ENCODE data around the gene YY1AP1. TPM values are rescaled to one million over a fixed set of nuclear protein-coding genes. Genes with fewer than 3 reads are reported as not detected.
"Not testable (repeated sequence)": the region's sequence is repeated elsewhere in the genome, so short reads cannot be mapped to it uniquely, and the experiment has no call there.

YY1AP1 gene
- total and polyA plus RNA-seq, 2 donors (not counting 1 experiment from before 2014, with no cell fraction given), result 70.8 to 86.4 TPM

GRCh38 chr1:155717041-155717440 is 28.5 kb upstream of the YY1AP1 start:
- H3K79me2 ChIP-seq (ENCODE audit: control insufficient read depth, insufficient read depth, low read length), result no peaks in the 10 kb centered on the region
- no peak for DNase-seq (ENCODE audit: low read depth in 2 of 2)
- H3K4me2 ChIP-seq (ENCODE audit: extremely low read depth, insufficient read depth, low read length), result no peak overlapping the region
- no peak overlapping the region for H3K9ac ChIP-seq (ENCODE audit: insufficient read depth, low read length)
- H2AFZ ChIP-seq (ENCODE audit: low read length), result no peak overlapping the region
- TF ChIP-seq CTCF (conservative IDR thresholded peaks at IDR 0.05 in 1 of 2, IDR thresholded peaks at IDR 0.05 in 1 of 2; ENCODE audit: low read depth in 1 of 2, low read length in 2 of 2) (no peak), EZH2 (IDR thresholded peaks at IDR 0.05; ENCODE audit: low read length, missing control alignments) (no peak)
- no peaks in the 10 kb centered on the region for H3K27me3 ChIP-seq (ENCODE audit: control insufficient read depth, insufficient read depth, low read length)
- H3K27ac ChIP-seq (ENCODE audit: insufficient read depth, low read length), result no peak overlapping the region
- H3K4me3 ChIP-seq (replicated peaks in 1 of 4; ENCODE audit: control extremely low read depth in 1 of 4, insufficient read depth in 1 of 4, low read depth in 3 of 4, low read length in 4 of 4), result no peak overlapping the region
- H3K36me3 ChIP-seq (ENCODE audit: control insufficient read depth, insufficient read depth, low read length), result no peaks in the 10 kb centered on the region
- no peaks in the 10 kb centered on the region for H4K20me1 ChIP-seq (ENCODE audit: control insufficient read depth, extremely low read depth, insufficient read depth, low read length)
- H3K9me3 ChIP-seq (ENCODE audit: control insufficient read depth, insufficient read depth, low read depth, low read length), result no peaks in the 10 kb centered on the region
- no peaks in the 10 kb centered on the region for H3K4me1 ChIP-seq (ENCODE audit: control insufficient read depth, extremely low read depth, insufficient read depth, low read length)

GRCh38 chr1:155715777-155716176 is 27.2 kb upstream of the YY1AP1 start:
- H3K4me2 ChIP-seq (ENCODE audit: extremely low read depth, insufficient read depth, low read length), result no peak overlapping the region
- H3K27ac ChIP-seq (ENCODE audit: insufficient read depth, low read length), result no peak overlapping the region
- no peak overlapping the region for H2AFZ ChIP-seq (ENCODE audit: low read length)
- no peaks in the 10 kb centered on the region for H3K9me3 ChIP-seq (ENCODE audit: control insufficient read depth, insufficient read depth, low read depth, low read length)
- no peaks in the 10 kb centered on the region for H3K27me3 ChIP-seq (ENCODE audit: control insufficient read depth, insufficient read depth, low read length)
- DNase-seq (ENCODE audit: low read depth in 2 of 2), result no peak
- no peaks in the 10 kb centered on the region for H3K36me3 ChIP-seq (ENCODE audit: control insufficient read depth, insufficient read depth, low read length)
- H3K4me1 ChIP-seq (ENCODE audit: control insufficient read depth, extremely low read depth, insufficient read depth, low read length), result no peaks in the 10 kb centered on the region
- no peak overlapping the region for H3K9ac ChIP-seq (ENCODE audit: insufficient read depth, low read length)
- no peaks in the 10 kb centered on the region for H4K20me1 ChIP-seq (ENCODE audit: control insufficient read depth, extremely low read depth, insufficient read depth, low read length)
- H3K4me3 ChIP-seq (replicated peaks in 1 of 4; ENCODE audit: control extremely low read depth in 1 of 4, insufficient read depth in 1 of 4, low read depth in 3 of 4, low read length in 4 of 4), result no peak overlapping the region
- TF ChIP-seq CTCF (conservative IDR thresholded peaks at IDR 0.05 in 1 of 2, IDR thresholded peaks at IDR 0.05 in 1 of 2; ENCODE audit: low read depth in 1 of 2, low read length in 2 of 2) (no peak), EZH2 (IDR thresholded peaks at IDR 0.05; ENCODE audit: low read length, missing control alignments) (no peak)
- no peaks in the 10 kb centered on the region for H3K79me2 ChIP-seq (ENCODE audit: control insufficient read depth, insufficient read depth, low read length)

GRCh38 chr1:155715056-155715455 is 26.5 kb upstream of the YY1AP1 start:
- not testable (repeated sequence) for H4K20me1 ChIP-seq (ENCODE audit: control insufficient read depth, extremely low read depth, insufficient read depth, low read length); H3K9ac ChIP-seq (ENCODE audit: insufficient read depth, low read length); H3K27ac ChIP-seq (ENCODE audit: insufficient read depth, low read length); DNase-seq (ENCODE audit: low read depth in 2 of 2); H3K4me1 ChIP-seq (ENCODE audit: control insufficient read depth, extremely low read depth, insufficient read depth, low read length); H3K79me2 ChIP-seq (ENCODE audit: control insufficient read depth, insufficient read depth, low read length); H3K27me3 ChIP-seq (ENCODE audit: control insufficient read depth, insufficient read depth, low read length); H2AFZ ChIP-seq (ENCODE audit: low read length); H3K36me3 ChIP-seq (ENCODE audit: control insufficient read depth, insufficient read depth, low read length); H3K4me3 ChIP-seq (replicated peaks in 1 of 4; ENCODE audit: control extremely low read depth in 1 of 4, insufficient read depth in 1 of 4, low read depth in 3 of 4, low read length in 4 of 4); H3K4me2 ChIP-seq (ENCODE audit: extremely low read depth, insufficient read depth, low read length); H3K9me3 ChIP-seq (ENCODE audit: control insufficient read depth, insufficient read depth, low read depth, low read length)

Data from fibroblast of lung (primary cell).